H1 (cell line): ENCODE measurements around the gene COG3. TPM values are rescaled to one million over a fixed set of nuclear protein-coding genes. Genes with fewer than 3 reads are reported as not detected.

Experiments used
- CTCF ChIA-PET: fragments of 300-600 bp; sonication (Branson Sonifier 250); formaldehyde crosslinking; loops from one replicate; lab custom pipeline; 2021; ENCODE audit not compliant: partially characterized antibody; lab: Charles Lee
- POLR2A ChIA-PET: fragments of 300-600 bp; sonication (Branson Sonifier 250); formaldehyde crosslinking; loops from one replicate; lab custom pipeline; 2021; ENCODE audit warnings: inconsistent platforms; ENCODE audit not compliant: partially characterized antibody; lab: Charles Lee
- DNase-seq, 2 experiments: peaks; one replicate each; pipeline versions ENCODE4 v3.0.0 to v3.0.0-alpha.2; 2010 to 2022; ENCODE audit warnings: low spot score in 2 of 2, low read depth in 1 of 2, mixed read lengths in 1 of 2
- FAIRE-seq: peaks from 2 replicates; lab custom pipeline; 2011; peaks lifted over from hg19 to GRCh38; lab: Jason Lieb, UNC
- H2AFZ ChIP-seq: 2 replicates; pipeline ENCODE4 v1.8.1; 2012; ENCODE audit warnings: low read length, inconsistent platforms
- H2AK5ac ChIP-seq: 2 replicates; pipeline ENCODE4 v1.6.1; 2013; ENCODE audit warnings: low read depth, low read length
- H2BK120ac ChIP-seq: replicated peaks from 2 replicates; pipeline ENCODE3; 2013; ENCODE audit warnings: low read depth, low read length, inconsistent platforms
- H2BK12ac ChIP-seq: 2 replicates; pipeline ENCODE4 v1.6.1; 2013; ENCODE audit warnings: low read depth, low read length
- H2BK15ac ChIP-seq: 2 replicates; pipeline ENCODE4 v1.6.1; 2013; ENCODE audit warnings: low read length
- H2BK20ac ChIP-seq: 2 replicates; pipeline ENCODE4 v1.6.1; 2013; ENCODE audit warnings: low read length
- H2BK5ac ChIP-seq: 2 replicates; pipeline ENCODE4 v1.6.1; 2013; ENCODE audit warnings: low read depth, low read length
- H3K14ac ChIP-seq: 2 replicates; pipeline ENCODE4 v1.6.1; 2013; ENCODE audit warnings: inconsistent platforms; ENCODE audit not compliant: insufficient read length
- H3K18ac ChIP-seq: 2 replicates; pipeline ENCODE4 v1.6.1; 2013; ENCODE audit warnings: low read length; ENCODE audit errors: extremely low read depth
- H3K23ac ChIP-seq: 2 replicates; pipeline ENCODE4 v1.6.1; 2013; ENCODE audit warnings: inconsistent platforms; ENCODE audit not compliant: insufficient read length
- H3K23me2 ChIP-seq: 2 replicates; pipeline ENCODE4 v1.6.1; 2013; ENCODE audit warnings: low read depth, low read length
- H3K27ac ChIP-seq: 2 replicates; pipeline ENCODE4 v1.6.1; 2011; ENCODE audit warnings: low read depth, low read length, inconsistent platforms
- H3K27me3 ChIP-seq, 4 experiments: replicated peaks in 1 of 4; 1 replicate in 1 of 4; 2 replicates in 3 of 4; pipeline versions ENCODE4 v1.6.1 to v1.8.1; 2011 to 2013; ENCODE audit warnings: low read length in 3 of 4, mild to moderate bottlenecking in 3 of 4, inconsistent platforms in 2 of 4, mixed read lengths in 2 of 4, moderate library complexity in 1 of 4; ENCODE audit not compliant: control insufficient read depth in 3 of 4, insufficient read depth in 3 of 4; ENCODE audit errors: extremely low read depth in 1 of 4
- H3K36me3 ChIP-seq, 4 experiments: 2 replicates each; pipeline versions ENCODE4 v1.6.1 to v1.8.1; 2011 to 2013; ENCODE audit warnings: mild to moderate bottlenecking in 4 of 4, low read length in 3 of 4, moderate library complexity in 2 of 4, control low read depth in 1 of 4, inconsistent platforms in 1 of 4; ENCODE audit not compliant: insufficient read depth in 4 of 4, control insufficient read depth in 2 of 4
- H3K4ac ChIP-seq: replicated peaks from 2 replicates; pipeline ENCODE3; 2013; ENCODE audit warnings: low read length, low read depth, mixed read lengths, inconsistent platforms; ENCODE audit not compliant: insufficient read length
- H3K4me1 ChIP-seq, 4 experiments: replicated peaks in 1 of 4; 1 replicate in 1 of 4; 2 replicates in 3 of 4; pipeline versions ENCODE4 v1.6.1 to v1.8.1; 2011 to 2013; ENCODE audit warnings: low read length in 3 of 4, inconsistent platforms in 2 of 4, mixed read lengths in 1 of 4; ENCODE audit not compliant: insufficient read depth in 4 of 4, control insufficient read depth in 3 of 4
- H3K4me2 ChIP-seq, 2 experiments: 2 replicates each; pipeline versions ENCODE4 v1.6.1 to v1.8.1; 2011 to 2013; ENCODE audit warnings: low read depth in 2 of 2, low read length in 2 of 2, control low read depth in 1 of 2, inconsistent platforms in 1 of 2, mild to moderate bottlenecking in 1 of 2; ENCODE audit not compliant: insufficient read depth in 1 of 2
- H3K4me3 ChIP-seq, 4 experiments: fragments of 200-600, 300-600 bp in 1 of 4; sonication (generic), shearing (Covaris generic), sonication (Bioruptor Twin) in 1 of 4; 2 replicates each; pipeline versions ENCODE4 v1.5.1 to v1.8.1; 2011 to 2016; ENCODE audit warnings: low read length in 4 of 4, low read depth in 3 of 4, control low read depth in 2 of 4, inconsistent platforms in 2 of 4, mild to moderate bottlenecking in 2 of 4, mixed read lengths in 1 of 4, moderate library complexity in 1 of 4; ENCODE audit not compliant: insufficient read depth in 2 of 4; ENCODE audit errors: extremely low read depth in 1 of 4
- H3K56ac ChIP-seq: replicated peaks from 2 replicates; pipeline ENCODE3; 2013; ENCODE audit warnings: low read depth, mild to moderate bottlenecking, mixed read lengths, low read length, inconsistent platforms; ENCODE audit not compliant: insufficient read length
- H3K79me1 ChIP-seq: 2 replicates; pipeline ENCODE4 v1.6.1; 2013; ENCODE audit warnings: low read depth, low read length, control low read depth
- H3K79me2 ChIP-seq, 2 experiments: 2 replicates each; pipeline versions ENCODE4 v1.6.1 to v1.8.1; 2012 to 2013; ENCODE audit warnings: low read length in 2 of 2, mild to moderate bottlenecking in 2 of 2, inconsistent platforms in 1 of 2; ENCODE audit not compliant: insufficient read depth in 2 of 2, control insufficient read depth in 1 of 2
- H3K9ac ChIP-seq, 4 experiments: replicated peaks in 1 of 4; 1 replicate in 1 of 4; 2 replicates in 3 of 4; pipeline versions ENCODE4 v1.6.1 to v1.8.1; 2011 to 2013; ENCODE audit warnings: low read depth in 3 of 4, low read length in 3 of 4, control low read depth in 2 of 4, mild to moderate bottlenecking in 2 of 4, moderate library complexity in 2 of 4, inconsistent platforms in 1 of 4; ENCODE audit errors: extremely low read depth in 1 of 4
- H3K9me3 ChIP-seq, 2 experiments: 2 replicates each; pipeline versions ENCODE4 v1.6.1 to v1.8.1; 2012 to 2013; ENCODE audit warnings: mild to moderate bottlenecking in 2 of 2, moderate library complexity in 2 of 2, control low read depth in 1 of 2, inconsistent platforms in 1 of 2, low read depth in 1 of 2, low read length in 1 of 2, mixed read lengths in 1 of 2; ENCODE audit not compliant: insufficient read depth in 2 of 2
- H4K20me1 ChIP-seq, 2 experiments: replicated peaks in 1 of 2; 2 replicates each; pipeline versions ENCODE3 to v1.8.1; 2011 to 2013; ENCODE audit warnings: inconsistent platforms in 2 of 2, low read length in 2 of 2, mild to moderate bottlenecking in 1 of 2; ENCODE audit not compliant: insufficient read depth in 2 of 2, control insufficient read depth in 1 of 2
- H4K5ac ChIP-seq: 2 replicates; pipeline ENCODE4 v1.6.1; 2013; ENCODE audit warnings: low read length, low read depth, mixed read lengths, inconsistent platforms; ENCODE audit not compliant: insufficient read length
- H4K8ac ChIP-seq: 2 replicates; pipeline ENCODE4 v1.8.0; 2013; ENCODE audit warnings: mild to moderate bottlenecking, moderate library complexity, low read length, inconsistent platforms; ENCODE audit not compliant: insufficient read depth; ENCODE audit errors: extremely low read depth
- H4K91ac ChIP-seq: replicated peaks from 2 replicates; pipeline ENCODE3; 2013; ENCODE audit warnings: low read length, mixed read lengths, inconsistent platforms; ENCODE audit not compliant: insufficient read length
- ASH2L ChIP-seq: fragments of 200-600, 300-600 bp; sonication (generic); IDR thresholded peaks from one replicate; pipeline ENCODE4 v1.7.1; 2017; ENCODE audit warnings: low read length
- BCL11A ChIP-seq, 2 experiments: IDR thresholded peaks; one replicate each; pipeline ENCODE4 v1.6.1; 2011; ENCODE audit warnings: low read depth in 2 of 2, low read length in 2 of 2, mild to moderate bottlenecking in 2 of 2
- CEBPB ChIP-seq: IDR thresholded peaks from 2 replicates; pipeline ENCODE4 v1.6.1; 2012; ENCODE audit warnings: low read depth, low read length
- CREB1 ChIP-seq: IDR thresholded peaks from 2 replicates; pipeline ENCODE4 v1.6.1; 2012; ENCODE audit warnings: inconsistent platforms
- JUN ChIP-seq: IDR thresholded peaks from 2 replicates; pipeline ENCODE4 v1.6.1; 2011; ENCODE audit warnings: low read depth, mild to moderate bottlenecking, improper control_type of control experiment, low read length
- KDM4A ChIP-seq: IDR thresholded peaks from one replicate; pipeline ENCODE4 v1.7.1; 2012; ENCODE audit warnings: low read depth, mild to moderate bottlenecking, moderate library complexity, low read length, inconsistent platforms; ENCODE audit not compliant: severe bottlenecking
- KDM5A ChIP-seq: fragments of 200-600 bp; IDR thresholded peaks from 2 replicates; pipeline ENCODE4 v1.7.1; 2012; ENCODE audit warnings: mild to moderate bottlenecking, low read length, inconsistent platforms, mixed read lengths
- POLR2A ChIP-seq, 2 experiments: IDR thresholded peaks; 1 replicate in 1 of 2; 2 replicates in 1 of 2; pipeline ENCODE4 v1.6.1; 2011; ENCODE audit warnings: low read depth in 2 of 2, low read length in 2 of 2, mild to moderate bottlenecking in 2 of 2; ENCODE audit errors: control extremely low read depth in 1 of 2
- RAD21 ChIP-seq, 2 experiments: IDR thresholded peaks in 1 of 2; conservative IDR thresholded peaks in 1 of 2; 2 replicates each; pipeline ENCODE4 v1.6.1; 2011; ENCODE audit warnings: low read depth in 2 of 2, low read length in 2 of 2, improper control_type of control experiment in 1 of 2, inconsistent platforms in 1 of 2, mild to moderate bottlenecking in 1 of 2, moderate library complexity in 1 of 2
- RNF2 ChIP-seq: fragments of 200-900, 300-1000 bp; sonication (generic); IDR thresholded peaks from 2 replicates; pipeline ENCODE4 v1.7.1; 2016; ENCODE audit warnings: borderline replicate concordance, low read depth, mild to moderate bottlenecking, antibody characterized with exemption, low read length; ENCODE audit not compliant: poor library complexity, severe bottlenecking; ENCODE audit errors: missing control alignments
- SIRT6 ChIP-seq: IDR thresholded peaks from one replicate; pipeline ENCODE4 v1.7.1; 2012; ENCODE audit warnings: low read length, inconsistent platforms
- SP2 ChIP-seq: IDR thresholded peaks from 2 replicates; pipeline ENCODE4 v1.6.1; 2012; ENCODE audit warnings: mild to moderate bottlenecking, low read length, inconsistent platforms
- TAF7 ChIP-seq: optimal IDR thresholded peaks from 2 replicates; pipeline ENCODE3; 2011; ENCODE audit warnings: low read depth, mild to moderate bottlenecking, inconsistent platforms, low read length, moderate library complexity, borderline replicate concordance
- WGBS, 2 experiments: shearing (Covaris generic) in 1 of 2; methylation state at CpG; one replicate each; pipeline versions ENCODE4 v1.1.6 to v1.1.7; 2013 to 2015; ENCODE audit warnings: low lambda C conversion rate in 2 of 2, mixed read lengths in 2 of 2, inconsistent platforms in 1 of 2, low coverage in 1 of 2, missing lambda C conversion rate in 1 of 2; ENCODE audit not compliant: insufficient replicate concordance in 2 of 2, insufficient coverage in 1 of 2, insufficient read length in 1 of 2; ENCODE audit errors: extremely low coverage in 1 of 2, missing lambda C conversion rate in 1 of 2; 5-methylcytosine and 5-hydroxymethylcytosine counted together
- polyA plus RNA-seq, 7 experiments: library from polyadenylated mRNA; depleted of rRNA in 3 of 7; stranded (reverse) in 5 of 7; unstranded in 2 of 7; fragments of >200 nt in 5 of 7; fragments of 200-250 nt in 2 of 7; gene quantifications; 1 replicate in 5 of 7; 2 replicates in 1 of 7; 4 replicates in 1 of 7; pipeline versions ENCODE4 v1.2.1 to v1.2.3, GENCODE V29; 2011 to 2013; ENCODE audit warnings: missing spikeins in 2 of 7, mixed read lengths in 2 of 7
- total RNA-seq: library from RNA; stranded (reverse); fragmentation: NEBNext Ultra II Directional; extraction: Animal tissue kit (Norgen Biotek cat#: 25700); gene quantifications from 2 replicates; pipeline ENCODE4 v1.2.1, GENCODE V29; 2021
- TF ChIP-seq, protein P1 (sequence below): IDR thresholded peaks from 2 replicates; pipeline ENCODE4 v1.6.1; 2011; ENCODE audit warnings: low read length, improper control_type of control experiment

Gene COG3
- total and polyA plus RNA-seq, 2 of the 8 experiments (the other 6 are each of a cell fraction or from before 2014, with no cell fraction given): 12.7 to 13.5 TPM

DNA sequence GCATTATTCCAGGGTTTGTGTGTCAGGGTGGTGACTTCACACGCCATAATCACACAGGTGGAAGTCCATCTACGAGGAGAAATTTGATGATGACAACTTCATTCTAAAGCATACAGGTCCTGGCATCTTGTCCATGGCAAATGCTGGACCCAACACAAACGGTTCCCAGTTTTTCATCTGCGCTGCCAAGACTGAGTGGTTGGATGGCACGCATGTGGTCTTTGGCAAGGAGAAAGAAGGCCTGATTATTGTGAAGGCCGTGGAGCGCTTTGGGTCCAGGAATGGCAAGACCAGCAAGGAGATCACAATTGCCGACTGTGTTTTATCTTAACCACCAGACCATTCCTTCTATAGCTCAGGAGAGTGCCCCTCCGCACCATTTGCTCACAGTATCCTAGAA, 28.4 kb upstream of the COG3 start:
- Histone ChIP-seq H4K8ac (no peak overlapping the region), H3K4ac (no peak overlapping the region), H3K9ac (no peak overlapping the region), H3K4me1 (peaks cover 0 to 3% (median 0%) of the 10 kb centered on the region in 4 experiments; a peak in 1 of 7 replicates), H3K79me1 (no peaks in the 10 kb centered on the region), H3K4me2 (no peak overlapping the region), H2BK12ac (no peak overlapping the region), H4K5ac (no peak overlapping the region), H4K20me1 (no peaks in the 10 kb centered on the region), H3K27me3 (no peaks in the 10 kb centered on the region), H3K18ac (no peak overlapping the region), H2BK15ac (no peak overlapping the region), H2AFZ (no peak overlapping the region), H3K36me3 (no peaks in the 10 kb centered on the region), H3K27ac (no peak overlapping the region), H3K23me2 (no peaks in the 10 kb centered on the region), H2BK5ac (no peak overlapping the region), H3K79me2 (no peaks in the 10 kb centered on the region), H3K56ac (no peak overlapping the region), H2AK5ac (no peak overlapping the region), H2BK20ac (no peak overlapping the region), H3K4me3 (no peak overlapping the region), H2BK120ac (no peak overlapping the region), H3K14ac (no peak overlapping the region), H3K23ac (no peak overlapping the region), H4K91ac (no peak overlapping the region), H3K9me3 (no peaks in the 10 kb centered on the region)
- CTCF ChIA-PET: interaction anchor here (1.0 to 1.4 kb wide), 3 partner anchors 11 to 86 kb away, joined by 3 to 4 read pairs (median 3); no protein-coding TSS in a partner anchor
- DNase-seq (no peak), FAIRE-seq (no peak)
- POLR2A ChIA-PET: no interaction called here
- WGBS, 2 experiments: 85% methylated on average over 9 of the region's 9 CpGs; no CpG with 5 or more reads in 1 of the 2 experiments
- no peak for TF ChIP-seq KDM5A
- no peak for TF ChIP-seq CEBPB
- no peak for TF ChIP-seq JUN
- TF ChIP-seq, protein P1, sequence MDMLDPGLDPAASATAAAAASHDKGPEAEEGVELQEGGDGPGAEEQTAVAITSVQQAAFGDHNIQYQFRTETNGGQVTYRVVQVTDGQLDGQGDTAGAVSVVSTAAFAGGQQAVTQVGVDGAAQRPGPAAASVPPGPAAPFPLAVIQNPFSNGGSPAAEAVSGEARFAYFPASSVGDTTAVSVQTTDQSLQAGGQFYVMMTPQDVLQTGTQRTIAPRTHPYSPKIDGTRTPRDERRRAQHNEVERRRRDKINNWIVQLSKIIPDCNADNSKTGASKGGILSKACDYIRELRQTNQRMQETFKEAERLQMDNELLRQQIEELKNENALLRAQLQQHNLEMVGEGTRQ: no peak
- TF ChIP-seq CREB1: no peak
- TF ChIP-seq KDM4A: no peak
- TF ChIP-seq ASH2L: no peak
- TF ChIP-seq RNF2: no peak
- TF ChIP-seq TAF7: no peak
- TF ChIP-seq SP2: no peak
- TF ChIP-seq SIRT6: no peak
- no peak for TF ChIP-seq RAD21 (IDR thresholded peaks at IDR 0.05 in 1 of 2, conservative IDR thresholded peaks at IDR 0.05 in 1 of 2; ENCODE audit: low read depth in 2 of 2, low read length in 2 of 2)
- no peak for TF ChIP-seq POLR2A (IDR thresholded peaks at IDR 0.05; ENCODE audit: control extremely low read depth in 1 of 2, low read depth in 2 of 2, low read length in 2 of 2)
- no peak for TF ChIP-seq BCL11A (IDR thresholded peaks at IDR 0.05; ENCODE audit: low read depth in 2 of 2, low read length in 2 of 2)
